GM12873 (cell line): ENCODE measurements around the gene CDC14B.

ENCODE experiments used
- CTCF ChIP-seq: IDR thresholded peaks from 2 replicates; pipeline ENCODE4 v1.5.1; 2012; ENCODE audit warnings: low read depth, mild to moderate bottlenecking, moderate library complexity, low read length, control low read depth; ENCODE audit not compliant: insufficient read depth; ENCODE audit errors: missing control alignments

Gene CDC14B

GRCh38 chr9:96574455-96574854 is 45.2 kb downstream of the CDC14B start:
- TF ChIP-seq CTCF = no peak

GRCh38 chr9:96567203-96567700 is 52.4 kb downstream of the CDC14B start:
- no peak for TF ChIP-seq CTCF

GRCh38 chr9:96566498-96567202 is 53.0 kb downstream of the CDC14B start:
- TF ChIP-seq CTCF = peak; percentile 62

- no peak for TF ChIP-seq CTCF
Observed at GRCh38 chr9:96565671-96566497, 53.8 kb downstream of the CDC14B start.

GRCh38 chr9:96564217-96564616 is 55.4 kb downstream of the CDC14B start:
- no peak for TF ChIP-seq CTCF

- TF ChIP-seq CTCF = no peak
Observed at GRCh38 chr9:96559339-96559943, 60.2 kb downstream of the CDC14B start.

- no peak for TF ChIP-seq CTCF
Observed at GRCh38 chr9:96557921-96558320, 61.7 kb downstream of the CDC14B start.
